B cell (primary cell): ENCODE measurements around the gene PHACTR1. TPM values are rescaled to one million over a fixed set of nuclear protein-coding genes. Genes with fewer than 3 reads are reported as not detected.
A peak's percentile ranks its signal among the peaks of the same experiment; 100 is the strongest.

Experiments used
- ATAC-seq: fragments of 200-7000 bp; cut with Tn5 transposase; one replicate; pipeline ENCODE4 v1.10.0; 2021; ENCODE audit warnings: low read depth, mild to moderate bottlenecking, moderate number of reproducible peaks, moderate library complexity
- CTCF ChIA-PET: fragments of 350-600 bp; sonication (Branson Sonifier 250); formaldehyde crosslinking; loops from one replicate; lab custom pipeline; 2021; ENCODE audit warnings: antibody characterized with exemption, inconsistent platforms; lab: Charles Lee
- POLR2A ChIA-PET: fragments of 350-600 bp; sonication (Branson Sonifier 250); formaldehyde crosslinking; loops from one replicate; lab custom pipeline; 2021; ENCODE audit warnings: antibody characterized with exemption; lab: Charles Lee
- DNase-seq: peaks from one replicate; pipeline ENCODE4 v3.0.0; 2013
- H2AFZ ChIP-seq: 2 replicates; pipeline ENCODE4 v1.6.1; 2012; ENCODE audit warnings: mild to moderate bottlenecking, low read depth, low read length; ENCODE audit not compliant: insufficient read depth, poor library complexity, severe bottlenecking
- H3K27ac ChIP-seq, 2 donors: 1 replicate in 1 of 2; 2 replicates in 1 of 2; pipeline ENCODE4 v1.5.1; 2012 to 2013; ENCODE audit warnings: low read length in 2 of 2, mild to moderate bottlenecking in 2 of 2, moderate library complexity in 1 of 2
- H3K27me3 ChIP-seq, 4 experiments: fragments of 200-600 bp in 1 of 4; sonication (generic) in 1 of 4; replicated peaks in 1 of 4; 1 replicate in 2 of 4; 2 replicates in 2 of 4; pipeline versions ENCODE4 v1.6.1 to v1.7.0; 2013 to 2016; ENCODE audit warnings: low read length in 3 of 4, mild to moderate bottlenecking in 2 of 4, mixed read lengths in 1 of 4, moderate library complexity in 1 of 4; ENCODE audit not compliant: insufficient read depth in 4 of 4, control insufficient read depth in 3 of 4; ENCODE audit errors: control extremely low read depth in 1 of 4
- H3K36me3 ChIP-seq, 2 experiments: replicated peaks in 1 of 2; 1 replicate in 1 of 2; 2 replicates in 1 of 2; pipeline versions ENCODE4 v1.6.1 to v1.7.1; 2013; ENCODE audit warnings: low read length in 1 of 2; ENCODE audit not compliant: insufficient read depth in 2 of 2, control insufficient read depth in 1 of 2; ENCODE audit errors: control extremely low read depth in 1 of 2, extremely low read depth in 1 of 2
- H3K4me1 ChIP-seq, 2 donors: fragments of 200-600 bp in 1 of 2; sonication (generic) in 1 of 2; 1 replicate in 1 of 2; 2 replicates in 1 of 2; pipeline versions ENCODE4 v1.5.1 to v1.6.1; 2013 to 2017; ENCODE audit warnings: low read length in 2 of 2; ENCODE audit not compliant: control insufficient read depth in 2 of 2, insufficient read depth in 2 of 2
- H3K4me2 ChIP-seq: replicated peaks from 2 replicates; pipeline ENCODE3; 2012; ENCODE audit warnings: mild to moderate bottlenecking, low read depth, low read length; ENCODE audit not compliant: poor library complexity, severe bottlenecking
- H3K4me3 ChIP-seq, 5 experiments: fragments of 200-600 bp in 1 of 5; sonication (generic) in 1 of 5; 1 replicate in 3 of 5; 2 replicates in 2 of 5; pipeline versions ENCODE4 v1.5.1 to v1.7.0; 2011 to 2016; ENCODE audit warnings: low read length in 4 of 5, mild to moderate bottlenecking in 4 of 5, low read depth in 2 of 5, control low read depth in 1 of 5, moderate library complexity in 1 of 5; ENCODE audit not compliant: insufficient read depth in 1 of 5; ENCODE audit errors: control extremely low read depth in 1 of 5, extremely low read depth in 1 of 5
- H3K79me2 ChIP-seq: fragments of 200-600 bp; sonication (generic); one replicate; pipeline ENCODE4 v1.6.0; 2016; ENCODE audit warnings: low read length; ENCODE audit not compliant: control insufficient read depth, insufficient read depth
- H3K9ac ChIP-seq: fragments of 200-600 bp; sonication (generic); 2 replicates; pipeline ENCODE4 v1.6.1; 2017; ENCODE audit warnings: mild to moderate bottlenecking, low read length, moderate library complexity
- H3K9me3 ChIP-seq, 3 donors: one replicate each; pipeline versions ENCODE4 v1.6.1 to v1.7.1; 2013; ENCODE audit warnings: low read length in 2 of 3; ENCODE audit not compliant: control insufficient read depth in 2 of 3, insufficient read depth in 1 of 3; ENCODE audit errors: control extremely low read depth in 1 of 3
- H4K20me1 ChIP-seq: 2 replicates; pipeline ENCODE4 v1.6.0; 2012; ENCODE audit warnings: mild to moderate bottlenecking, low read length; ENCODE audit not compliant: insufficient read depth, control insufficient read depth, poor library complexity, severe bottlenecking
- H3K27ac Mint-ChIP-seq: one replicate; pipeline ENCODE4 v1.8.0; 2021; ENCODE audit warnings: mixed read lengths
- H3K27me3 Mint-ChIP-seq: one replicate; pipeline ENCODE4 v1.8.0; 2021; ENCODE audit warnings: mixed read lengths
- H3K4me1 Mint-ChIP-seq: one replicate; pipeline ENCODE4 v1.8.0; 2021; ENCODE audit warnings: mixed read lengths
- H3K4me3 Mint-ChIP-seq: one replicate; pipeline ENCODE4 v1.8.0; 2021; ENCODE audit warnings: mixed read lengths
- H3K9me3 Mint-ChIP-seq: one replicate; pipeline ENCODE4 v1.8.0; 2022; ENCODE audit warnings: mixed read lengths; ENCODE audit not compliant: insufficient read depth
- CTCF ChIP-seq: fragments of 200-600 bp; IDR thresholded peaks from one replicate; pipeline ENCODE4 v1.8.0; 2022; ENCODE audit warnings: antibody characterized with exemption, mild to moderate bottlenecking
- EZH2 ChIP-seq: IDR thresholded peaks from 2 replicates; pipeline ENCODE4 v1.6.1; 2012; ENCODE audit warnings: borderline replicate concordance, low read depth, mild to moderate bottlenecking, moderate library complexity, low read length; ENCODE audit not compliant: insufficient read depth, poor library complexity, severe bottlenecking
- WGBS: methylation state at CpG from one replicate; pipeline ENCODE4 v1.1.5; 2013; ENCODE audit warnings: missing lambda C conversion rate; ENCODE audit not compliant: insufficient coverage; 5-methylcytosine and 5-hydroxymethylcytosine counted together
- intact Hi-C: fragments of 100-400 bp; cut with micrococcal nuclease; formaldehyde crosslinking; loops from one replicate; pipeline ENCODE4 v1.10.0; 2022
- polyA plus RNA-seq: library from polyadenylated mRNA; depleted of rRNA; stranded (reverse); fragments of >200 nt; gene quantifications from 2 replicates; pipeline ENCODE4 v1.2.3, GENCODE V29; 2012
- total RNA-seq, 2 donors: library from RNA; stranded (reverse); fragments of 120-200 nt in 1 of 2; gene quantifications; 1 replicate in 1 of 2; 2 replicates in 1 of 2; pipeline versions ENCODE4 v1.2.3 to v1.2.4, GENCODE V29; 2013 to 2022

PHACTR1 gene
- total and polyA plus RNA-seq, 2 donors (not counting 1 experiment from before 2014, with no cell fraction given): 30.2 to 129 TPM

- no peak overlapping the region for H3K27ac ChIP-seq
- H3K27ac Mint-ChIP-seq: peak overlapping the region; percentile 70
- TF ChIP-seq EZH2: no peak
- no peak for TF ChIP-seq CTCF
- H2AFZ ChIP-seq: no peak overlapping the region
- peaks cover 96% of the 10 kb centered on the region for H3K4me1 Mint-ChIP-seq
- peaks cover 3 to 38% of the 10 kb centered on the region in 2 experiments for H3K36me3 ChIP-seq
- H3K27me3 Mint-ChIP-seq: no peaks in the 10 kb centered on the region
- peaks cover 52% of the 10 kb centered on the region for H3K79me2 ChIP-seq
- ATAC-seq: no peak
- no peaks in the 10 kb centered on the region for H3K27me3 ChIP-seq
- H3K4me3 ChIP-seq: no peak overlapping the region
- peaks cover 54 to 55% of the 10 kb centered on the region in 2 donors for H3K4me1 ChIP-seq
- no peak overlapping the region for H3K9ac ChIP-seq
- H4K20me1 ChIP-seq: no peaks in the 10 kb centered on the region
- H3K9me3 Mint-ChIP-seq: no peaks in the 10 kb centered on the region
- no peaks in the 10 kb centered on the region for H3K9me3 ChIP-seq
- DNase-seq: no peak
- ChIA-PET CTCF (interaction anchor here (0.5 to 1.5 kb wide), 3 partner anchors 30 to 106 kb away, joined by 3 to 5 read pairs (median 3); no protein-coding TSS in a partner anchor), POLR2A (no interaction called here)
- no peak overlapping the region for H3K4me2 ChIP-seq
- 83% methylated on average over 5 of the region's 9 CpGs for WGBS
- peak overlapping the region; percentile 79 for H3K4me3 Mint-ChIP-seq
- intact Hi-C loops: no loop called here
Observed at GRCh38 chr6:13300643-13301590, 584.4 kb downstream of the PHACTR1 start.

- Mint-ChIP-seq H3K27me3 (no peaks in the 10 kb centered on the region), H3K9me3 (no peaks in the 10 kb centered on the region), H3K27ac (peak overlapping the region; percentile 89), H3K4me1 (peaks cover 82% of the 10 kb centered on the region), H3K4me3 (peak overlapping the region; percentile 76)
- Histone ChIP-seq H3K27me3 (no peaks in the 10 kb centered on the region), H3K27ac (peak overlapping the region; percentile 76 to 78), H3K4me3 (no peak overlapping the region), H3K9me3 (no peaks in the 10 kb centered on the region), H3K36me3 (peaks cover 9 to 42% of the 10 kb centered on the region in 2 experiments), H2AFZ (no peak overlapping the region), H3K4me2 (peak overlapping the region; percentile 64), H4K20me1 (no peaks in the 10 kb centered on the region), H3K4me1 (peaks cover 41 to 46% of the 10 kb centered on the region in 2 donors), H3K79me2 (peaks cover 53% of the 10 kb centered on the region), H3K9ac (no peak overlapping the region)
- TF ChIP-seq CTCF (no peak), EZH2 (no peak)
- POLR2A ChIA-PET: interaction anchor here (0.8 to 2.0 kb wide), 3 partner anchors 16 to 42 kb away, joined by 3 to 5 read pairs (median 4); no protein-coding TSS in a partner anchor
- ATAC-seq (no peak), DNase-seq (no peak)
- CTCF ChIA-PET: interaction anchor here (1.2 to 4.1 kb wide), 8 partner anchors 8 to 107 kb away, joined by 3 to 35 read pairs (median 9); partner anchors contain the start of gene TBC1D7
- 97% methylated on average over 7 of the region's 7 CpGs for WGBS
- intact Hi-C loops: no loop called here
Observed at GRCh38 chr6:13302291-13302690, 585.7 kb downstream of the PHACTR1 start.
